K562 (cell line): ENCODE measurements around the gene SORBS2. TPM values are rescaled to one million over a fixed set of nuclear protein-coding genes. Genes with fewer than 3 reads are reported as not detected.

Source experiments
- FOXJ3 ChIP-seq: sonication (generic); formaldehyde crosslinking; IDR thresholded peaks from 2 replicates; pipeline ENCODE4 v1.4.0; 2020; ENCODE audit warnings: mild to moderate bottlenecking, missing genetic modification reagents
- HEY1 ChIP-seq: fragments of 250-450 bp; sonication (Bioruptor Pico); IDR thresholded peaks from 2 replicates; pipeline ENCODE4 v1.5.0; 2020; ENCODE audit warnings: mild to moderate bottlenecking, moderate library complexity, borderline replicate concordance
- ILK ChIP-seq: fragments of 450-650 bp; IDR thresholded peaks from 2 replicates; pipeline ENCODE4 v1.6.1; 2016; ENCODE audit warnings: missing genetic modification characterization, low read depth, mild to moderate bottlenecking, missing compliant biosample characterization, moderate library complexity, borderline replicate concordance
- polyA plus RNA-seq, 8 experiments: library from polyadenylated mRNA; depleted of rRNA in 4 of 8; stranded (reverse) in 5 of 8; unstranded in 3 of 8; fragments of >200 nt; fragmentation: Nextera tagmentation in 2 of 8; fragmentation: Illumina TruSeq in 1 of 8; extraction: Ambion mirVana in 2 of 8; extraction: Trizol in 1 of 8; gene quantifications; 2 replicates each; pipeline versions ENCODE4 v1.2.1 to v1.2.3, GENCODE V29; 2011 to 2014; ENCODE audit warnings: inconsistent platforms in 1 of 8, missing spikeins in 1 of 8
- total RNA-seq, 7 experiments: library from RNA; depleted of rRNA in 6 of 7; stranded (reverse); fragments of >200 nt in 6 of 7; fragmentation: Illumina TruSeq in 2 of 7; extraction: Trizol in 2 of 7; gene quantifications; 2 replicates each; pipeline versions ENCODE4 v1.2.1 to v1.2.3, GENCODE V29; 2011 to 2021; ENCODE audit warnings: low replicate concordance in 1 of 7
- TF ChIP-seq, protein P1 (sequence below): sonication (generic); formaldehyde crosslinking; IDR thresholded peaks from 2 replicates; pipeline ENCODE4 v1.8.0; 2022; ENCODE audit warnings: mild to moderate bottlenecking, missing genetic modification reagents
- TF ChIP-seq, protein P2 (sequence below): fragments of 250-450 bp; sonication (Bioruptor Pico); IDR thresholded peaks from 2 replicates; pipeline ENCODE4 v1.5.0; 2022; ENCODE audit warnings: mild to moderate bottlenecking

Gene SORBS2
- total and polyA plus RNA-seq, 9 of the 15 experiments (the other 6 are each of a cell fraction or from before 2014, with no cell fraction given) = 0.29 TPM; not detected in 8

DNA sequence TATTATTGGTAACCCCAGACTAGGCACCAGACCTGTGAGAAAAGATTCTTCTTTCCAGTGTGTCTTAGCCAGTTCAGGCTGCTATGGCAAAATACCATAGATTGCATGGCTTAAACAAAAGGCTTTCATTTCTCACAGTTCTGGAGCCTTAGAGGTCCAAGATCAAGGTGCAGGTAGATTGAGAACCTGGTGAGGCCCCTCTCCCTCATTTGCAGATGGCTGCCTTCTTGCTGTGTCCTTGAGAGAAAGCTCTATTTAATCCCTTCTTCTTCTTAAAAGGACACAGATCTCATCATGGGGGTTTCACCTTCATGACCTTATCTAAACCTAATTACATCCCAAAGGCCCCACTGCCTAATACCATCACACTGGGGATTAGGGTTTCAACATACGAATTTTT is 273.2 kb downstream of the SORBS2 start (continued):
- TF ChIP-seq, protein P1, sequence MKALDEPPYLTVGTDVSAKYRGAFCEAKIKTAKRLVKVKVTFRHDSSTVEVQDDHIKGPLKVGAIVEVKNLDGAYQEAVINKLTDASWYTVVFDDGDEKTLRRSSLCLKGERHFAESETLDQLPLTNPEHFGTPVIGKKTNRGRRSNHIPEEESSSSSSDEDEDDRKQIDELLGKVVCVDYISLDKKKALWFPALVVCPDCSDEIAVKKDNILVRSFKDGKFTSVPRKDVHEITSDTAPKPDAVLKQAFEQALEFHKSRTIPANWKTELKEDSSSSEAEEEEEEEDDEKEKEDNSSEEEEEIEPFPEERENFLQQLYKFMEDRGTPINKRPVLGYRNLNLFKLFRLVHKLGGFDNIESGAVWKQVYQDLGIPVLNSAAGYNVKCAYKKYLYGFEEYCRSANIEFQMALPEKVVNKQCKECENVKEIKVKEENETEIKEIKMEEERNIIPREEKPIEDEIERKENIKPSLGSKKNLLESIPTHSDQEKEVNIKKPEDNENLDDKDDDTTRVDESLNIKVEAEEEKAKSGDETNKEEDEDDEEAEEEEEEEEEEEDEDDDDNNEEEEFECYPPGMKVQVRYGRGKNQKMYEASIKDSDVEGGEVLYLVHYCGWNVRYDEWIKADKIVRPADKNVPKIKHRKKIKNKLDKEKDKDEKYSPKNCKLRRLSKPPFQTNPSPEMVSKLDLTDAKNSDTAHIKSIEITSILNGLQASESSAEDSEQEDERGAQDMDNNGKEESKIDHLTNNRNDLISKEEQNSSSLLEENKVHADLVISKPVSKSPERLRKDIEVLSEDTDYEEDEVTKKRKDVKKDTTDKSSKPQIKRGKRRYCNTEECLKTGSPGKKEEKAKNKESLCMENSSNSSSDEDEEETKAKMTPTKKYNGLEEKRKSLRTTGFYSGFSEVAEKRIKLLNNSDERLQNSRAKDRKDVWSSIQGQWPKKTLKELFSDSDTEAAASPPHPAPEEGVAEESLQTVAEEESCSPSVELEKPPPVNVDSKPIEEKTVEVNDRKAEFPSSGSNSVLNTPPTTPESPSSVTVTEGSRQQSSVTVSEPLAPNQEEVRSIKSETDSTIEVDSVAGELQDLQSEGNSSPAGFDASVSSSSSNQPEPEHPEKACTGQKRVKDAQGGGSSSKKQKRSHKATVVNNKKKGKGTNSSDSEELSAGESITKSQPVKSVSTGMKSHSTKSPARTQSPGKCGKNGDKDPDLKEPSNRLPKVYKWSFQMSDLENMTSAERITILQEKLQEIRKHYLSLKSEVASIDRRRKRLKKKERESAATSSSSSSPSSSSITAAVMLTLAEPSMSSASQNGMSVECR = no peak
- TF ChIP-seq, protein P2, sequence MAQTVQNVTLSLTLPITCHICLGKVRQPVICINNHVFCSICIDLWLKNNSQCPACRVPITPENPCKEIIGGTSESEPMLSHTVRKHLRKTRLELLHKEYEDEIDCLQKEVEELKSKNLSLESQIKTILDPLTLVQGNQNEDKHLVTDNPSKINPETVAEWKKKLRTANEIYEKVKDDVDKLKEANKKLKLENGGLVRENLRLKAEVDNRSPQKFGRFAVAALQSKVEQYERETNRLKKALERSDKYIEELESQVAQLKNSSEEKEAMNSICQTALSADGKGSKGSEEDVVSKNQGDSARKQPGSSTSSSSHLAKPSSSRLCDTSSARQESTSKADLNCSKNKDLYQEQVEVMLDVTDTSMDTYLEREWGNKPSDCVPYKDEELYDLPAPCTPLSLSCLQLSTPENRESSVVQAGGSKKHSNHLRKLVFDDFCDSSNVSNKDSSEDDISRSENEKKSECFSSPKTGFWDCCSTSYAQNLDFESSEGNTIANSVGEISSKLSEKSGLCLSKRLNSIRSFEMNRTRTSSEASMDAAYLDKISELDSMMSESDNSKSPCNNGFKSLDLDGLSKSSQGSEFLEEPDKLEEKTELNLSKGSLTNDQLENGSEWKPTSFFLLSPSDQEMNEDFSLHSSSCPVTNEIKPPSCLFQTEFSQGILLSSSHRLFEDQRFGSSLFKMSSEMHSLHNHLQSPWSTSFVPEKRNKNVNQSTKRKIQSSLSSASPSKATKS (CRISPR knock-in tag) = no peak
- no peak for TF ChIP-seq ILK (tag)
- no peak for TF ChIP-seq FOXJ3 (CRISPR knock-in tag)
- TF ChIP-seq HEY1 (CRISPR knock-in tag) = no peak
